HG03039 (cell line): ENCODE measurements around the gene SOX15.

Experiments used
- ATAC-seq: cut with Tn5 transposase; IDR thresholded peaks from one replicate; pipeline ENCODE4 v1.9.1; 2021; ENCODE audit warnings: mild to moderate bottlenecking, moderate library complexity; ENCODE audit not compliant: unreplicated experiment

The SOX15 gene

DNA sequence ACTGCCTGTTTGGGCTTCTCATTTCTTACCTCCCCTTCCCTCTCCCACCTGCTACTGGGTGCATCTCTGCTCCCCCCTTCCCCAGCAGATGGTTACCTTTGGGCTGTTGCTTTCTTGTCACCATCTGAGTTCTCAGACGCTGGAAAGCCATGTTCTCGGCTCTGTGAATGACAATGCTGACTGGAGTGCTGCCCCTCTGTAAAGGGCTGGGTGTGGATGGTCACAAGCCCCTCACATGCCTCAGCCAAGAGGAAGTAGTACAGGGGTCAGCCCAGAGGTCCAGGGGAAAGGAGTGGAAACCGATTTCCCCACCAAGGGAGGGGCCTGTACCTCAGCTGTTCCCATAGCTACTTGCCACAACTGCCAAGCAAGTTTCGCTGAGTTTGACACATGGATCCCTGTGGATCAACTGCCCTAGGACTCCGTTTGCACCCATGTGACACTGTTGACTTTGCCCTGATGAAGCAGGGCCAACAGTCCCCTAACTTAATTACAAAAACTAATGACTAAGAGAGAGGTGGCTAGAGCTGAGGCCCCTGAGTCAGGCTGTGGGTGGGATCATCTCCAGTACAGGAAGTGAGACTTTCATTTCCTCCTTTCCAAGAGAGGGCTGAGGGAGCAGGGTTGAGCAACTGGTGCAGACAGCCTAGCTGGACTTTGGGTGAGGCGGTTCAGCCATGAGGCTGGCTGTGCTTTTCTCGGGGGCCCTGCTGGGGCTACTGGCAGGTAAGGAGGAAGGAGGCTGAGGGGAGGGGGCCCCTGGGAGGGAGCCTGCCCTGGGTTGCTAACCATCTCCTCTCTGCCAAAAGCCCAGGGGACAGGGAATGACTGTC is 10.7 kb downstream of the SOX15 start, which contains the start of gene CD68:
Gene CD68, plus strand, starts transcription at position 638 of the 833 bp plus-strand sequence. Its CDS starts 40 bp downstream, at position 678.
- no peak for ATAC-seq

DNA sequence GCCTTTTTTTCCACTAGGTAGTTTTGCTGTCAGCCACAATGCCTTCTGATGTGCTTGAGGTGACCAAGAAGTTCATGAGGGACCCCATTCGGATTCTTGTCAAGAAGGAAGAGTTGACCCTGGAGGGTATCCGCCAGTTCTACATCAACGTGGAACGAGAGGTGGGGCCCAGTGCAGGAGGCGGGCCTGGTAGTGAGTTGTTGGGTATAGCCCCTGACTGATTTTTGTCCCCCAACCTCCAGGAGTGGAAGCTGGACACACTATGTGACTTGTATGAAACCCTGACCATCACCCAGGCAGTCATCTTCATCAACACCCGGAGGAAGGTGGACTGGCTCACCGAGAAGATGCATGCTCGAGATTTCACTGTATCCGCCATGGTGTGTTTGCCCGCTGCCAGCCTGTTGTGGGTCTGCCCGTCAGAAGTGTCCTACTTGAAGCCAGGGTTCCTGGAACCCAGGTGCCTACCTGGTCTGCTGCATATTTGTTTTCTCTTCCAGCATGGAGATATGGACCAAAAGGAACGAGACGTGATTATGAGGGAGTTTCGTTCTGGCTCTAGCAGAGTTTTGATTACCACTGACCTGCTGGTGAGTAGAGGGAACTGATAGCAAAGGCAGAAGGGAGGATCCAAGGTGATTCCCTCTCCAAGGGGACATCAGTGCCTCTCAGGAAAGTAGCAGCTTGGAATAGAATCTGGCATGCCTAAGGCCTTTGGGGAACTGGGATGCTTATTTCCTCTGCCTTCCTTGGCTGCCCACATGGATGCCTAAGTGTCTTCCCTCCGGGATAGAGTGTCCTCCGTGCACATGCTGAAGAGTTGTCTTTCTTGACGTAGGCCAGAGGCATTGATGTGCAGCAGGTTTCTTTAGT is 12.3 kb downstream of the SOX15 start:
- ATAC-seq, result no peak

DNA sequence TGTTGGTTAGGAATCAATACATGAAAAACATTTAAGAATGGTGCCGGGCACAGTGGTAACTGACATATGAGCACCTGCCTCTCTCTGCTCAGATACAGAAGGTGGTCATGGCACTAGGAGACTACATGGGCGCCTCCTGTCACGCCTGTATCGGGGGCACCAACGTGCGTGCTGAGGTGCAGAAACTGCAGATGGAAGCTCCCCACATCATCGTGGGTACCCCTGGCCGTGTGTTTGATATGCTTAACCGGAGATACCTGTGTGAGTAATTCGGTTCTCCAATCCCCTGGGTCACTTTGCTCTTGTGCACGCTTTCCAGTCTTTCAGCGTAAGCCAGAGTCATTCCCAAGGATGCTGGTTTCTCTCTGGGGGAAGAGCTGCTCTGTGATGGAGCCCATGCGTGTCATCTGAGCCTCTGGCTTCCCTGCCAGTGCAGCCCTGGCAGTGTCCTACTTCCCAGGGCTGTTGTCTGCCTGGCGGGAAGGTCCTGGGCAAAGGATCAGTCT is 13.4 kb downstream of the SOX15 start:
- no peak for ATAC-seq

DNA sequence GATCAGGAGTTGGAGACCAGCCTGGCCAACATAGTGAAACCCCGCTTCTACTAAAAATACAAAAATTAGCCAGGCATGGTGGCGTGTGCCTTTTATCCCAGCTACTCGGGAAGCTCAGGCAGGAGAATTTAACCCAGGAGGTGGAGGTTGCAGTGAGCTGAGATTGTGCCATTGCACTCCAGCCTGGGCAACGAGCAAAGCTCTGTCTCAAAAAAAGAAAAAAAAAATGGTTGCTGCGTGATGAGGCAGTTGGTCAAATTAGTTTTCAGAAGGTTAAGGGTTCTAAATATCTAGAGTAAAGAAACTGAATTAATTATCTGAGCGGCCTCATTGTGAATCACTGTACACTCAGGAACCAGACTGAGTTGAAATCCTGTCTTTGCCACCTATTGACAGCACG is 13.9 kb downstream of the SOX15 start:
- no peak for ATAC-seq

DNA sequence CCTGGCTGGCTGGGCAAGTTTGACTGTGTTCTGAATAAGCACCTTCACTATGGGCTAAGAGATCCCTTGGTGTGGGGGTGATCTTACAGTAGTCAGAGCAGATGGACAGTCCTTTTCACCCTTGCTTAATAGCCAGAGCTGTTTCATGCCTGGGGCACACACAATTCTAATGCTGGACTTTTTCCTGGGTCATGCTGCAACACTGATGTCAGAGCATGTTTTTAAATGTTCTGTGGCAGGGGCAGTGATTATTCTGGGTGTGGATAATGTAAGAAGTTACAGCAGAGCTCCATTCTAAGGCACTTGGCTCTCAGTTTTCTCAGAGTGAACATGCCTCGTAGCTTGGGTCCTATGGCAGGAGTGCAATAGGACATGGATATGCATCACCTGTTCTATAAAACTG is 14.4 kb downstream of the SOX15 start:
- ATAC-seq, result no peak

DNA sequence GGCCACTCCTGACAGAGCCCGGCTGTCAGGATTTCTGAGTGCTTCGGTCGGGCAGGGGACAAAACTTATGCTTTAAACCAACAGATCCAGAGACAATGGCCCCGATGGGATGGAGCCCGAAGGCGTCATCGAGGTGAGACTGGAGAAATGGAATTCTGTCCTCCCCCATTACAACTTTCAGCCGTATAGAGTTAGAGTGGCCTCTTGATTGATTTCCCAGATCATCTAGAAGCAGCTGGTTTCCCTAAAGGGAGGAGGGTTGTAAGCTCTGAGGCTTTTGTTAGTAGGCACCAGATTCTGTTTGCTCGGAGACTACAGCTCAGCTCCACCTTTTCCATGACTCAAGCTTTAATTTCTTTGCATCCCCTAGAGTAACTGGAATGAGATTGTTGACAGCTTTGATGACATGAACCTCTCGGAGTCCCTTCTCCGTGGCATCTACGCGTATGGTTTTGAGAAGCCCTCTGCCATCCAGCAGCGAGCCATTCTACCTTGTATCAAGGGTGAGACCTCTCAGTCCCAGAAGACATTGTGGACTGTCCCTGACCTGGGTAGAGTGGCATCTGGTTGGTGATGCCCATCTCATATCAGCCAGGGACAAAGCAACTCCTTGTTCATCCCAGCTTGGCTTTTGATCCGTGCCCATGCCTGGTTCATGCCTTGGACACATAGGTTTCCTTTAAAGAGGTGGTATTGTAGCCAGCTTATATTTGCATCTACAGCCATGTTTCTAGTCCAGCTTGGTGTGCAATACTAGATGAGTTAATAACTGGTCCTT is 15.5 kb downstream of the SOX15 start:
- no peak for ATAC-seq

DNA sequence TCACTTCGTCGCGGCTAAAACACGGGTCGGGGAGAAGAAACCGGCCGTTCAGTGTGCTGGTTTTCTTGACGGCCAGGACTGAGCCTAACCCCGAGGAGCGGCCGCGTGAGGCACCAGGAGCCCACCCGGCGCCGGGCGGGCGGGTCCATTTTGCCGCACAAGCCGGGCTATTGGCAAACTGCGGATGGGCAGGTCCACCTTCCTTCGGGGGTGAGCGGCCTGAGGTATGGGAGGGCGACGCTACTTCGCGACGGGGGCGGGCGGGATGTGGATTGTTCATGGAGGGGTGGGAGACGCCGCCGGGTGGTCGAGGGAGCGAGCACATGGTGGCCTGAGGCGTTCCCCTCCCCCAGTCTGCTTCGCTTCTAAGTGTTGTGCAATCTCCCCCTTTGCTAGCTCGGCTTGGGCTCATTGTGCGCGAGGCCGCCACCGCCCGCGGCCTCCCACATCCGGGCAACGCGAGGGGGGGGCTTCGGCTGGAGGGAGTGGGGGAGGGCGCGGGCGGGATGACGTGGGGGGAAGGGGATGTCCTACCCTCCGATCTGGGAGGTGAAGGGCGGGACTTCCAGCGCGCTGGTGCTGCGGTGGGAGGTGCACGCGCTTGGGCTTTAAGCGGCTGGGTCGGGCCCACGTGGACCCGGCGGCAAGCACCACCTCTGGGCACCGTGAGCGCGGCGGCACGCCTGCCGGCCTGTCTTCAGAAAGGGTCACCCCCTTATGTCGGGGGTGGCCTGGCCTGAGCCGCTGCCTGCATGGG is 16.4 kb downstream of the SOX15 start:
- ATAC-seq, result no peak

DNA sequence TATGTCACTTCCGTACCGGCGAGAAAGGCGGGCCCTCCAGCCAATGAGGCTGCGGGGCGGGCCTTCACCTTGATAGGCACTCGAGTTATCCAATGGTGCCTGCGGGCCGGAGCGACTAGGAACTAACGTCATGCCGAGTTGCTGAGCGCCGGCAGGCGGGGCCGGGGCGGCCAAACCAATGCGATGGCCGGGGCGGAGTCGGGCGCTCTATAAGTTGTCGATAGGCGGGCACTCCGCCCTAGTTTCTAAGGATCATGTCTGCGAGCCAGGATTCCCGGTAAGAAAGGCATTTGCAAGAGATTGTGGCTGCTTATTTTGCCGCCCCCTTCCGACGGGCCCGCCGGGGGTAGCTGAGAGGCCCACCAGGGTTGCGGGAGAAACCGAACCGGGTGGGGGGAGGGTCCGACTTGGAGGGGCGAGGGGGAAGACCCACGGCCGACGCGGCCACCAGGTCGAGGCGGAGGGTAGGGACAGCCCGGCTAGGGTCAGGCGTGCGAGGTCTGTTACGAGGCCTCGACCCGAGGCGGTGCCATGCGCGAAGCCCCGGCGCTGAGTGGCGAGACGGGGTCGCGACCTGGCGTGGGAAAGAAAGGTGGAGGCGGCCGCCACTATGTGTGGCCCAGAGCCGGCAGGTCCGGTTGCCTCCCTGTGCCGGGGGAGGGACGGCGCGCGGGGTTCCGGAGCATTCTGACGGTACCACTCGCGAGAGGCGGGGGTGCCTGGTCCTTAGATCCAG is 17.1 kb downstream of the SOX15 start:
- peak; percentile 83 for ATAC-seq

DNA sequence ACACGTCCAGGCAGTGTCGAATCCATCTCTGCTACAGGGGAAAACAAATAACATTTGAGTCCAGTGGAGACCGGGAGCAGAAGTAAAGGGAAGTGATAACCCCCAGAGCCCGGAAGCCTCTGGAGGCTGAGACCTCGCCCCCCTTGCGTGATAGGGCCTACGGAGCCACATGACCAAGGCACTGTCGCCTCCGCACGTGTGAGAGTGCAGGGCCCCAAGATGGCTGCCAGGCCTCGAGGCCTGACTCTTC is 17.6 kb downstream of the SOX15 start:
- ATAC-seq, result no peak

DNA sequence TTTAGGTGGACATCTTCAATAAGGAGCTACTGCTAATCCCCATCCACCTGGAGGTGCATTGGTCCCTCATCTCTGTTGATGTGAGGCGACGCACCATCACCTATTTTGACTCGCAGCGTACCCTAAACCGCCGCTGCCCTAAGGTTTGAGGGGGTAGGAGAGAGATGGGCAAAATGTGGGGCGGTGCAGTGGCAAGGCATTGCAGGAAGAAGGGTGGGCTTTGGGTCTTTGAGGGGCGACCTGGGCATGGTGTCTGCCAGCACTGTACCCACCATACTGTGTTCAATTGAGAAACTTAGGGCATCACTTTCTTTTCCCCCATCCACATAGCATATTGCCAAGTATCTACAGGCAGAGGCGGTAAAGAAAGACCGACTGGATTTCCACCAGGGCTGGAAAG is 19.5 kb downstream of the SOX15 start:
- no peak for ATAC-seq

DNA sequence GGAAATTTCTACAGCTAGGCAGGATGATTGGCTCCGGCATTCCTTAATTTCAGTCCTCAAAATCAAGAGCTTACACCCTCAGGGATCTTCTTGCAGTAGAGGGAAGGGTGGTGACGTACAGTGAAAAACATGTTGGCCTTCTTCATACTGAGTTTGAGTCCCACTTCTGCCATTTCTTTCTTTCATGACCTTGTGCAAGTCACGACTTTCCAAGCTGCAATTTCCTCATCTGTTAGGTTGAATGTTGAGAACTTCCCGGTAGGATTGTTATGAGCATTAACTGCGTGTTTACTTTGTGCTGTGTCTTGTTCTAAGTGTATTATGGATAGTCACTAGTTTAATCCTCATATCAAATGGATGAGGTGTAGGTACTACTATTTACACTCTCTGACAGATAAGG is 20.3 kb downstream of the SOX15 start:
- ATAC-seq, result no peak

DNA sequence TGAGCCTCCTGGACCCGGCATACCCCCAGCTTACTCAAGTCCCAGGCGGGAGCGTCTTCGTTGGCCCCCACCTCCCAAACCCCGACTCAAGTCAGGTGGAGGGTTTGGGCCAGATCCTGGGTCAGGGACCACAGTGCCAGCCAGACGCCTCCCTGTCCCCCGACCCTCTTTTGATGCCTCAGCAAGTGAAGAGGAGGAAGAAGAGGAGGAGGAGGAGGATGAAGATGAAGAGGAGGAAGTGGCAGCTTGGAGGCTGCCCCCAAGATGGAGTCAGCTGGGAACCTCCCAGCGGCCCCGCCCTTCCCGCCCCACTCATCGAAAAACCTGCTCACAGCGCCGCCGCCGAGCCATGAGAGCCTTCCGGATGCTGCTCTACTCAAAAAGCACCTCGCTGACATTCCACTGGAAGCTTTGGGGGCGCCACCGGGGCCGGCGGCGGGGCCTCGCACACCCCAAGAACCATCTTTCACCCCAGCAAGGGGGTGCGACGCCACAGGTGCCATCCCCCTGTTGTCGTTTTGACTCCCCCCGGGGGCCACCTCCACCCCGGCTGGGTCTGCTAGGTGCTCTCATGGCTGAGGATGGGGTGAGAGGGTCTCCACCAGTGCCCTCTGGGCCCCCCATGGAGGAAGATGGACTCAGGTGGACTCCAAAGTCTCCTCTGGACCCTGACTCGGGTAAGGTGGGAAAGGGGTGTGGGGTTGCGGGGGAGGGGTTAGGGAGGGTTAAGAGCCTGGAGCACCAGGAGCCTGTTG is 26.6 kb downstream of the SOX15 start:
- no peak for ATAC-seq

DNA sequence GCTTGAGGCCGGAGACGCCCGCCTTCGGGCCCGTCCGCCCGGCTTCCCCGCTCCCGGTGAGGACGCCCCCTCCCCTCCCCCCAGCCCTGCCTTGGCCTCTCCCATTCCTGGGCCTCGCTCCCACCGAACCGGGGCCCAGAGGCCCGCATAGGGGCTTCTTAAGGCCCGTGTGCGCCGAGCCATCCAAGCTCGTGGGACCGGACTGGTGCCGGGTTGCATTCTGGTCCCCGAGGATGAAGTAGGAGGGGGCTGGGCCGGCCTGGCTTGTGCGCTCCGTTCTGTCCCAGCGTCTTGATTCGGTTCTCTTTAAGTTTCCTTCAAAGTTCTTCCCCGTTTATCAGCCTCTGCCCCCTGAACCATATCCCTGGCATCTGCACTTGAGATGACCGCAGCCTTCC is 27.7 kb downstream of the SOX15 start:
- ATAC-seq, result peak; percentile 1

DNA sequence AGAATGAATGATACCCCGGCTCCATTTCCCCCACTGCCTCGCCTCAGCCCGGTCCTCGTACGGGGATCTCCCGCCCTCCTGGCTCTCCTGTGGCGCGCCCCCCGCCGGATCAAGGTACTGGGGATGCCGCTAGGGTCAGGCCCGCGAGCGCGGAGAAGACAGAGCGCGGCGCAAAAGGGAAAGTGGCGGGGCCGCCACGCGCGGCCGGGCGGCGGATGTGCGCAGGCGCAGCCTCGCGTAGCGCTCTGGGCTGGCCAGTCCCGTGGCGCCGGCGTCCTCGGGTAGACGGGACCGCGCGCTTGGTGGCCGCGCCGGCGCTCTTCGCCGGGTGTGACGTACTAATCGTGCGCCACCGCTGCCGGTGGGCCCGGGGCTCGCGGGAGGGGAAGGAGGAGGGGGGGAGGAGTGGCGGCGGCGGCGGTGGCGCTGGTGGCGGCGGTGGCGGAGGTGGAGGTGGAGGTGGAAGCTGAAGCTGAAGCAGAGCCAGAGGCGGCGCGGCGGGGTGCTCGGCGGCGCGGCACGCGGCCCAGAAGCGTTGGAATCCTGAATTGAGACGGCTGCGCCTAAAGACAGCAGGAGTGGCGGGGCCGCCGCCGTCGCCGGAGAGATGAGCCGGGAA is 28.2 kb downstream of the SOX15 start, which contains the start of gene SENP3:
Gene SENP3, plus strand, starts transcription at position 331 of the 619 bp plus-strand sequence. CDS start 1,158 bp downstream, outside the sequence.
- peak; percentile 61 for ATAC-seq

DNA sequence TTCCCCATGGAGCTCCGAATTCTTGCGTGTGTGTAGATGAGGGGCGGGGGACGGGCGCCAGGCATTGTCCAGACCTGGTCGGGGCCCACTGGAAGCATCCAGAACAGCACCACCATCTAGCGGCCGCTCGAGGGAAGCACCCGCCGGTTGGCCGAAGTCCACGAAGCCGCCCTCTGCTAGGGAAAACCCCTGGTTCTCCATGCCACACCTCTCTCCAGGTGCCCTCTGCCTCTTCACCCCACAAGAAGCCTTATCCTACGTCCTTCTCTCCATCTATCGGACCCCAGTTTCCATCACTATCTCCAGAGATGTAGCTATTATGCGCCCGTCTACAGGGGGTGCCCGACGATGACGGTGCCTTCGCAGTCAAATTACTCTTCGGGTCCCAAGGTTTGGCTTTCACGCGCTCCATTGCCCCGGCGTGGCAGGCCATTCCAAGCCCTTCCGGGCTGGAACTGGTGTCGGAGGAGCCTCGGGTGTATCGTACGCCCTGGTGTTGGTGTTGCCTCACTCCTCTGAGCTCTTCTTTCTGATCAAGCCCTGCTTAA is 28.8 kb downstream of the SOX15 start:
- ATAC-seq, result peak; percentile 39

DNA sequence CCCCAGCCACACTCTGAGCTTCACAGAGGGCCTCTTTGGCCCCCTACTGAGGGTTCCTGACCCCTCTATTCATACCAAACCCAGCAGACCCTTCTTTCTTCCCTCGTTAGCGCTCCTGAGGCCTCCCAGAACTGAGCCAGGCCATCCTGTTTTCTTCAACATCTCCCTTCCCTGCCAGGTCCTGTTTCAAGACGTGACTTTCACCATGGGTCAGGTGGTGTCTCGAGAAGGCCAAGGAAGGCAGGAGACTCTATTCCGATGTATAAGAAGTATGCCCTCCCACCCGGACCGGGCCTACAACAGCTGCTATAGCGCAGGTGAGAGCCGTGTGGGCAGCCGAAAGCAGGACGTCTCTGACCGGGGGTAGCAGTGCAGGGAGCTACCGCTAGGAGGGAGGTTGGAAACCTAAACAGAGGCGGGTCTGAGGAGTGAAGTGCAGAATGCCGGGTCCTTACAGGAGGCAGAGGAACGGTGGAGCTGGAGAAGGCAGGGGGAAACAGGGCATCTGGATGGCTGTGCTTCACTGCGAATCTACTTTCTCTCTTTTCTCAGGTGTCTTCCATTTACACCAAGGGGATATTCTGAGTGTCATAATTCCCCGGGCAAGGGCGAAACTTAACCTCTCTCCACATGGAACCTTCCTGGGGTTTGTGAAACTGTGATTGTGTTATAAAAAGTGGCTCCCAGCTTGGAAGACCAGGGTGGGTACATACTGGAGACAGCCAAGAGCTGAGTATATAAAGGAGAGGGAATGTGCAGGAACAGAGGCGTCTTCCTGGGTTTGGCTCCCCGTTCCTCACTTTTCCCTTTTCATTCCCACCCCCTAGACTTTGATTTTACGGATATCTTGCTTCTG is 29.5 kb downstream of the SOX15 start:
- no peak for ATAC-seq
